Lung microvascular endothelial cell (primary cell): Measurements from ENCODE around the gene PLCD3. TPM values are rescaled to one million over a fixed set of nuclear protein-coding genes. Genes with fewer than 3 reads are reported as not detected.

Source experiments
- DNase-seq, 2 donors: peaks; one replicate each; pipeline versions ENCODE4 v3.0.0 to v3.0.0-alpha.2; 2010; ENCODE audit warnings: low read depth in 2 of 2
- total RNA-seq: library from RNA; depleted of rRNA; stranded (reverse); fragments of >200 nt; gene quantifications from 2 replicates; pipeline ENCODE4 v1.2.1, GENCODE V29; 2014

Gene PLCD3
- total RNA-seq, 1 donor from 2014 or later: 12.3 TPM

DNA sequence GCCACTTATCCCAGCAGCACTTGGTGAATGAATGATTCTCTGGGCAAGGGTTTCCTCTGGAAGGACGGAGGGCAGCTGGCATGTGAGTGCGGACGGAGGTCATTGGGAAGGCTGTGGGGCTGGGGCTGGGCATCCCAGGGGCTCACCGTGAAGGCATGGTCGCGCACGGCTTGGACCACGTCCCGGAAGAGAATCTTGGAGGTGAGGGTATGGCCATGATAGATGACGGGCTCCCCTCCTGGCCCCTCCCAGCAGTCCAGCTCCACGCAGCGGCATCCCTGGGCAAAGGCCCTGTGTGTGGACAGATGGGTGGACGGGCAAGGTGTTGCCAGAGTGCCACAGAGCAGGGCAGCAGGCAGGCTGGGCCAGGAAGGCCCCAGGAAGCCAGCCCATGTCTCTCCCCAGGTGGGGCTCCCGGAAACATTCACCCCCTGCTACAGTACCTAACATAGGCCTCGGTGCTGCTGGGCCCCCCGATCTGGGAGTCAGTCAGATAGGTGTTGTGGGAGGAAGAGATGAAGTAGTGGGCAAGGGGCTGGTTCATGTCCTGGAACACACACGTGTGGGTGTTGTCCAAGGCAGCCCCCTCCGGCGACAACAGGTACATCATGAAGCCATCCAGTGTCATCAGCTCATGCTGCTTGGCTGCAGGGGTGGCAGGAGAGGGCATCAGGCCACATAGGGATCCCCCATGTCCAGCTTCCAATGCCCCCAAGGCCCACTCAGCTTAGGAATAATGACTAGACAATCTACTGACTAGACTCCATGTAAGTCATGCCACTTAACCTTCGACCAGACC lies 14.3 kb downstream of the PLCD3 start:
- no peak for DNase-seq

DNA sequence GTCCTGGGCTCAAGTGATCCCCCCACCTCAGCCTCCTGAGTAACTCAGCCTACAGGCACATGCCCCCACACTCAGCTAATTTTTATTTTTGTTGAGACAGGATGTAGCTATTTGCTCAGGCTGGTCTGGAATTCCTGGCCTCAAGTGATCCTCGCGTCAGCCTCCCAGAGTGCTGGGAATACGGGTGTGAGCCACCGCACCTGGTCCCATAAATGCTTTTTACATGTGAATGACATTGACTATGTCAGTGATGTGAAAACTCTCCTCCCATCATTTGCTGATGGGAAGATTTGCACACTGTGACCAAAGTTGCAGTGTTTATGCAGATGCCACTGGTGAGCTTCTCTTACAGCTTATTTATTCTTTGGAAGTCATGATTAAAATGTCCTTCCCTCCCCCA lies 15.0 kb downstream of the PLCD3 start:
- DNase-seq: no peak

DNA sequence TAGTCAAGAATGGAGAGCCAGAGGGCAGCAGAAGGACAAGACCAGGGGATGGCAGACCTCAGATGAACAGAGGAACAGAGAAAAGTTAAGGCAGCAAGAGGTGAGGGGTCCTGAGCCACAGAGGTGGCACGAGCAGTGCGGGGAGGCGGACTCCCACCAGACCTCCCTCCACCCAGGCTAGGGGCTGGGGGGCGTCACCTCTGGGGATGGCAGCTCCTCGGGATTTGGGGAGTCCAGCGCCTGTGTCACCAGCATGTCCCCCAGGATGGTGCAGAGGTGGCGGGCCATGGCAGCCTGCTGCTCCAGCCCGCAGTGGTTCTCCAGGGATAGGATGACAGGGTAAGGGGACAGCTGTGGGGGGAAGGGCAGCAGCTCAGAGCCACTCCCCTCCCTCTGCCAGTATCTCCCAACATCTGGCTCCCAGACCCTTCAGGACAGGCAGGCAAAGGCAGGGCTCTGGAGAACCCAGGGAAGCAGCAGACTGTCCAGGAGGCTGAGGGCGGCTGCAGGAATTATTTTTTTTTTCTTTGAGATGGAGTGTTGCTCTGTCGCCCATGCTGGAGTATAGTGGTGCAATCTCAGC lies 15.8 kb downstream of the PLCD3 start:
- DNase-seq: no peak

DNA sequence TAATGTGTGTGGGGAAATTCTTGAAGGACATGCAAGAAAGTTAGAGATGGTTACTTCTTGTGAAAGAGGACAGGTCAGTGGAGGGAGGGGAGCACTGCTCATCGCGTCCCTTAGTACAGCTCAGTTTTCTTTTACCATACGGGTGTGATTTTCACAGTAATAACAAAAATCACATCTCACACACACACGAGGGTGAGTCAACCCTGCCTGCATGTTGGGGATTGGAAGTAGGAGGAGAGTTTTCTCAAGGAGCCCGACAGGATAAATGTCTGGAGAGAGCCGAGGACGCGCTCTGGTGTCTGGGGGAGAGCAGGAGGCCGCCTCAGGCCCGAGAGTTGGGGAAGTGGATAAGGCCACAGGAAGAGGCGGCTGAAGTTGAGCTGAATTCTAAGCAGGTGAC lies 16.4 kb downstream of the PLCD3 start:
- no peak for DNase-seq

DNA sequence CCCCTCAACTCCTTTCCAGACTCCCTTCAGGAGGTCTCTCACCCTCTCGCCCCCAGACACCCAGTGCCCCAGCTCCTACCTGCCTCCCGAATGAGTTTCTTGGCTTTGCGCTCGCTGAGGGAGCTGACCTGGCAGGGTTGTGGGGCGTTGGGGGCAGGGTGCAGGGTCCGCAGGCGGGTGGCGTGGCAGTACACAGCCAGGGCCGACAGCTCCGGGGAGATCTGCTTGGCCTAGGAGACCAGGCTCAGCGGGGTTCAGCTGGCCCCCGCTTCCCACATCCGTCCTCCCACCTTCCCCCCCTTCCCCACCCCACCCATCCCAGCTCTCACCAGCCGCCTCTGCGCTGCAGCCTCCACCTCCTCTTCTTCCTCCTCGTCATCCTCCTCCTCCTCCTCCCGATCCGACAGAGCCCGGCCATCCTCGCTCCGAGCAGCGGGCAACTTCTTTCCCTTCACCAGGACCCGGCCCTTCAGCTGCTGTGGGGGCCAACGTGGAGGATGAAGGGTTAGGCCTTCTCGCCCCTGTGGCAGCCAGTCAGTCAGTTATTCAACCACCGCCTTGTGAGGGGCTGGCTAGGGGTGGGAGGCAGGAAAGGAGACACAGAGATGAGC lies 17.2 kb downstream of the PLCD3 start:
- no peak for DNase-seq

DNA sequence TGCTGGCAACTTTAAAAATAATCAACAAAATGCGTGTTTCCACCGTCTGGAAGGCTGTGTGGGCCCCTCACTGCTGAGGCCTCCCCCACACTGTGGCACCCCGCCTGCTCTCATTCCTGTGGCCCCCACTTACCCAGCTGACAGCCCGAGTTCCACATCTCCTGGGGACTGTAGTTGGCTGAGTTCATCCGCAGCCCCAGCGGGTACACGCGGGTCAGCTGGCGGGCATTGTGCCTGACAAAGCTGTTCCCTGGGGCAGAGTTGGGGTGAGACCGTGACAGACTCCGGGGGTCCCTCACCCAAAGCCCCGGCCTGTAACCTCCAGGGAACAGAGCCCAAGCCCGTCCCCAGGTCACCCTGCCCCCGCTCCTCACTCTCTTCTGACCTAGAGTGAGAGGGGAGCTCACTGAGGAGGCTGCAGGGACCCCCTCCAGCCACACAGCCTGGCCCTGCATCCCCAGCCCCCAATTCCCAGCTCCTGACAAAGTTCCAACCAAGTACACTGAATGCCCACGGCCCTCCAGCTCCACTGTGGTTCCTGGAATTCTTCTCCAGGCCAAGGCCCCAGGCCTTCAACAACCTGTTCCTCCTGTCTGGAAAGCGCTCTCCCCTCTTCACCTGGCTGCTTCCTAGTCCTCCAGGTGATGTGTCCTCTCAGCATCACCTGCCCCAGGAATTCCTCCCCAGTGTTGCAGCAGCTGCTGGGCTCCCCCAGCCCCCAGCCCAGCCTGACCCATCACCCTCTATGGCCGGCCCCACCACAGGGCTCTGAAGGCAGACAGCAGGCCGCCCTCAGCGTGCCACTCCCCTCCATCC lies 18.0 kb downstream of the PLCD3 start:
- DNase-seq: no peak

DNA sequence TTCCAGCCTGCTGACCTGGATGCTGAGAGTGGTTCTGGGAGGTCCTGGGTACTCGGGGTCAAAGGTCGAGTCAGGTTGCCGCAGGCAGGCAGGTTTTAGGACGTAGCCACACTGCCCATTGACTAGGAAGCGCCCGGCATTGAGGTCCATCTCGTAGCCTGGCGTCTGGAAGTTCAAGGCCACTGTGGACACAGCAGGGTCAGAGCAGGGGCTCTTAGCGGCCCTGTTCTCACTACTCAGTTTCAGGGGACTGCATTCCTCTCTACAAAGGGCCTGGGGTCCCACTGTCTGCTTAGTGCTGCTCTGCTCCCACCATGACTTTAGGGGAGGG lies 18.9 kb downstream of the PLCD3 start:
- no peak for DNase-seq

DNA sequence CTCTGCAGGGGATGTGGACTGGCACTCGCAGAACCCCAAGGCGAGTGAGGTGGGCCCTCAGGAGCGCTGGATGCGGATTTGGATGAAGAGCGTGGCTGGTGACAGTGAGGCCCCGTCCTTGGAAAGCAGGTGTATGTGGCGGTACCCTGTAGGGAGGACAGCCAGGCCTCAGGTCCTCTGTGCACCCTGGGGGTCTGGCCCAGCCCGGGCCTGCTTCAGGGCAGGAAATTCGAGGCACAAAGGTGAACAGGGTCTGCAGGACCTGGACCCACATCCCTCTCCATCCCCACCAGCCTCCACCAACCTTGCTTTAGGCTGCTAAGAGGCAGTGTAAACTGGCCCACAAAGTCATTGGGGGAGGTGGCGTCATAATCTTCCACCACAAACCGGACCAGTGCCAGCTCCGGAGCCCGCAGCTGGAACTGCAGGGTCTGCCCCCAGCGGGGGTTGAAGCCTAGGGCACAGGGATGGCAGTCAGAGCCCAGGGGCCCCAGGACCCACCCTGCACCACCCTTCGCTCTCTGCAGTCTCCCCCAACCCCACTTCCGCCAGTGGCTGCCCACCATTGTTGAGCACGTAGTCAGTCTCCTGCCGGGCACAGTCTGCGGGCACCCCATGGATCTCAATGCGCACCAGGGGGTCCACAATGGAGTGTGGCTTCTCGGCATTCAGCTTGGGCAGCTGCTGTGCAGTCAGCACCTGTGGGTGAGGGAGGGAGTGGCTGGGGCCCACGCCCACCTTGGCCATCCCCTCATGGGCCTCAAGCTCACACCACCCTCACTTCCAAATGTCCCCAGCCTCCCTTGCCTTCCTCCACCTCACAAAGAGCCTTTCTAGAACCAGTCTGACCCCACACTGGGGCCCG lies 19.5 kb downstream of the PLCD3 start:
- DNase-seq: no peak

DNA sequence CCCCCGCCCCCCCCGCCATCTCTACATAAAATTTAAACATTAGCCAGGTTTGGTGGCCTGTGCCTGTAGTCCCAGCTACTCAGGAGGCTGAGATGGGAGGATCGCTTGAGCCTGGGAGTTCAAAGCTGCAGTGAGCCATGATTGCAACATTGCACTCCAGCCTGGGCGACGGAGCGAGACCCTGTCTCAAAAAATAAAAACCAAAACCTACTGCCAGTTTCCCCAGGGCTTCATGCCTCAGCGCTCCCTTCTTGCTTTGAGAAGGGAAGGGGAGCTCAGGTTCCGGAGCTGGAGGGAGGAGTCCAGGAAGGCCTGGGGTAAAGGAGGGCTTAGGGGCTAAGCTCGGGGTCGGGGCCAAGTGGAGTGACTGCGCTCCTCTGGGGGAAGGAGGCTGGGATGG lies 20.5 kb downstream of the PLCD3 start:
- no peak for DNase-seq

DNA sequence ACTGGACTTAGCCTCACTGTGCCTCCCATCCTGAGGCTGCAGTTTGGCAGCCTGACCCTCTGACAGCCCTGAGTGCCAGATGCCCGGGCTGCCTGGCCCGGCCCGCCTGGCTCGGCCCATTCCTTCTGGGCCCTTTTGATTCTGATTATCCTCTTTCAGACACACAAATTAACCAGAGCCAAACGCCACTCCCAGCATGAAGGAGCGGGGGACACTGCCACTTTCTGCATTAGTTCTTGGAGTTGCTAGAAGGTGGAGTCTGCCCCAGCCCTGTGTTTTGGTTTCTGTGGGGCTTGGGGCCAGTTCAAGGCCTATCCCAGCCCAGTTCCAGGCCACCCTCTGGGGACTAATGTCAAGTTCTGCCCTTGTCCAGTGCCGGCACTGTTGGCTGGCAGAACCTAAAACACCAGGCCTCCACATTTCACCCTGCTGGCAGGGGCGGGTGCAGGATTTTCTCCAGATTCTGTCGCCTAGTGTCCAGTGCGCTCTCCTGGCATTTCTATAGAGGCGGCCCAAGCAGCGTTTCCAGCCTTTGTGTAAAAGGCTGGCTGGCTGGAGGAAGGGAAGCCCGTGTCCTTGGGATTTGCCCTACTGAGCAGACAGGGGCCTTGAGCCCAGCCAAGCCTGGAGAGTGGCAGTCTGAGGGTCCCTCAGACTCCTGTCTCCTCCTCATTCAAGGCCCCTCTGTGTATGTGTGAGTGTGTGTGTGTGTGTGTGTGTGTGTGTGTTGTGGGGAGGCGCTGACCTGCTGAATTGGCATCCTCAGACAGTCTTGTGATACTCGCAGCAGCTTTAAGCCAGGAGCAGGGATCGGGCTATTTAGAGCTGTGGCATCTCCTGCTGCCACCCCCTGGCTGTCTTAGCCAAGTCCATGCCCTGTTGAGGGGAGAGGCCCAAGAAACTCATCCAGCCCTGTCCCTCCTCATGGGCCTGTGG lies 21.4 kb downstream of the PLCD3 start:
- DNase-seq: no peak

DNA sequence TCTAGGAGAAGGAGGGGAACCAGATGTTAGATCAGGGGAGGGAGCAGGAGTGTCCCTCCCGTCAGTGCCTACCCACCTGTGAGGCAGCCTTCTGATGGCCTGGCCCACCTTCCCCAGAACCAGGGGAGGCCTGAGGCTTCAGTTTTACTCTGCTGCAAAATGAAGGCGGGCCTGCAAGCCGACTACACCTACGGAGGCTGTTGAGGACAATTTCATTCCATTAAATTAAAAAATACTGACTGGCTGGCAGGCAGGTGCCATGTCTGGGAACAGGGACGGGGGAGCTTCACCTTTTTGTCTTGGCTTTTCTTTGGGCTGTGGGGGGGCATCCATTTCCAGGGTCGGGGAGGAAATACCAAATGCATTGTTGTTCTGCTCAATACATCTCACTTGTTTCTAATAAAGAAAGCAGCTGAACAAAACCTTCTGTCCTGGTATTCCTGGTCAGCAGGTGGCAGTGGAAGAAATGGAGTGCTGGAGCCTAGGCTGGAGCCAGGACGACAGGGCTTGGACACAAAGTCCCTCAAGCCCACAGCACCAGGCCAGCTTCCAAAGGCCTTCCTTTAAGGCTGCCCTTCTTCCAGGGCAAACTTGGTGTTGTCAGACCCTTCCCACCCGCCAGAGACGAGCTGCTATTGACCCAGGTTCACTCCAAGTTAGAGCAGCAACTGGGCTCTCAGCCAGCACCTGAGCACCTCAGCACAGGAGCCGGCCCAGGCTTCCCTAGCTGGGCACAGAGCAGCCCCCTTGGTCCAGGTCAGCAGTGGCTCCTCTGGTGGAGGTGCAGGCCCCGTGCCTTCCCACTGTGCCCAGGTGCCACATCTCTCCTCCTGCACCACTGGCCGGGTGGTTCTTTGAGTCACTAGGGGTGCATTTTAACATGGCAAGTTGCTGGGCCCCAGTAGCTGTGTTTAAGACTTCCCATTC lies 23.5 kb downstream of the PLCD3 start:
- DNase-seq: peak; percentile 33 to 67

DNA sequence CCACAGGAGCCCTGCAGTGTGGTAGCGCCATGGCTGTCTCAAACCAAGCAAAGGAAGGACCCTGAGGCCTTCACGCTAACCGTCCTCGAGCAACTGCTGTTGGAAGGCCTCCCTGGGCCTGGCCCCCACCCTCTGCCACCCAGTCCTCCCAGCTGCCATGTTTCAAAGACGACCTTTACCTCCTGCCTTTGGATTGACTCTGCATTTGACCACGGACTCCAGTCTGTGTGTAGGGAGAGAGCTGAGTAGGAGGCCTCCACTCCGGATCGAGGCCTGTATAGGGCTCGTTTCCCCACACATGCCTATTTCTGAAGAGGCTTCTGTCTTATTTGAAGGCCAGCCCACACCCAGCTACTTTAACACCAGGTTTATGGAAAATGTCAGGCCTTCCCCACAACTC lies 24.3 kb downstream of the PLCD3 start:
- no peak for DNase-seq

DNA sequence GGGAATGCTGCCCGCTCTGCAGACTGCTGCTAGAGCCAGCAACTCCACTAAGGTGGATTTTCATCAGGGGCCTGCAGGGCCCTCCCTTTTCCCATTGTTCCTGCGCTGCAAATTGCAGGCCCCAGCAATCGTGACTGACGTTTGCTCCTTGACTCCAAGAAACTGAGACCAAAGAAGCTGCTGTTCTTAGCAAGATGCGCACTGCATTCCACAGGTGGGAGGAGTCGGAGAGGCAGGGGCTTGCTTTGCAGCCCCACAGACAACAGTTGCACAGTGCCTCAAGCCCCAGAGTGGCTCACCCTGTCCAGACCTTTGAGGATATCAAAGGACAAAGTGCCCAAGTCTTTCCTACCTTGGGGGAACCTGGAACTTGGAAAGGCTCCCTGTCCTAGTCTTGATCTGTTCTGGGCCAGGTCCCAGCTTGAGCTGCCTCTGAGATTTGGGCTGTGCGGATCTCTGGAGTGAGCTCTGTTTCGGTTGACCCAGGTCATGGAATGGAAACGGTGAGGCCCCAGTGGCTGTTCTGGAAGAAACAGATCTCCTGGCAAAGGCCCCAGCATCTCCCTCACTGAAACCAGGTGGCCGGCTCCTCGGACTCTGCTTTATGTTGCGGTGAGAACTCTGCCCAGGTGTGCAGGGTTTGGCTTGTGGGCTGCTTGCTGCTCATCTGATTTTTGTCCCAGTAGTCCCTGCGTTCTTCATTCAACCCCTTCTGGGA lies 24.9 kb downstream of the PLCD3 start:
- DNase-seq: no peak

DNA sequence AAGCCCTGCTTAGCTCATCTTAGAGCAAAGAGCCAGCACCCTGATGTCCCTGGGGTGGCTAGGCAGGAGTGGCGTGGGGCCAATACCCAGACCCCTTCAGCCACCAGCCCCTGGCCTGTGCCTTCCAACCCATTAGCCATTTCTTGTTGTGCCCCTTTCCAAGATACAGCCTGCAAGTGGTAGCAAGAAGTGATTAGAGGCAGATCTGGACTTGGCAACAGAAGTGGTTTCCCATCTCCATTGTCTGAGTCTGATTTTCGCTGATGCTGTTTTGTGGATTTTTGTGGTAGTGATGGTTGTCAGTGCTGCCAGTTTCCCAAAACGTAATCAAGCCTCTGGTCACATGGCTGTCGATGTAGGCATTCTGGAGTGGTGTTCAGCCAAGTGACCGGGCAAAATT lies 25.7 kb downstream of the PLCD3 start:
- no peak for DNase-seq

DNA sequence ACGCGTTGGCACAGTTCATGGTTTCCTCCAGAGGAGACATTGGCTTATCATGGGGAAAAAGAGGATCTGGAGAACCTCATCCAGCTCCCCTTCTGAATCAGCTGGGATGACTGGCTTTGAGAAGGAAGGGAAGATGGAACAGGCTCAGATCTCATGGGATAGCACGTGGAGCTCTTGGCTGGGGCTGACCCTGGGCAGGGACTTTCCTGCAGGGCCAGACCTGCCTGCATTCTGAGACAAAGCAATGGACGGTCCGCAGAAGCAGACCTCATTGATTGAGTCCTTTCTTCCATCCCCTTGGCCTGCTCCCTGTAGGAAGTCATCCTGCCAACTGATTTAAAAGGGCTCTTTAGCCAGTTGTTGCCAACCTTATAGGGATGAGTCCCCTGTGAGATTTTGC lies 26.2 kb downstream of the PLCD3 start:
- no peak for DNase-seq

DNA sequence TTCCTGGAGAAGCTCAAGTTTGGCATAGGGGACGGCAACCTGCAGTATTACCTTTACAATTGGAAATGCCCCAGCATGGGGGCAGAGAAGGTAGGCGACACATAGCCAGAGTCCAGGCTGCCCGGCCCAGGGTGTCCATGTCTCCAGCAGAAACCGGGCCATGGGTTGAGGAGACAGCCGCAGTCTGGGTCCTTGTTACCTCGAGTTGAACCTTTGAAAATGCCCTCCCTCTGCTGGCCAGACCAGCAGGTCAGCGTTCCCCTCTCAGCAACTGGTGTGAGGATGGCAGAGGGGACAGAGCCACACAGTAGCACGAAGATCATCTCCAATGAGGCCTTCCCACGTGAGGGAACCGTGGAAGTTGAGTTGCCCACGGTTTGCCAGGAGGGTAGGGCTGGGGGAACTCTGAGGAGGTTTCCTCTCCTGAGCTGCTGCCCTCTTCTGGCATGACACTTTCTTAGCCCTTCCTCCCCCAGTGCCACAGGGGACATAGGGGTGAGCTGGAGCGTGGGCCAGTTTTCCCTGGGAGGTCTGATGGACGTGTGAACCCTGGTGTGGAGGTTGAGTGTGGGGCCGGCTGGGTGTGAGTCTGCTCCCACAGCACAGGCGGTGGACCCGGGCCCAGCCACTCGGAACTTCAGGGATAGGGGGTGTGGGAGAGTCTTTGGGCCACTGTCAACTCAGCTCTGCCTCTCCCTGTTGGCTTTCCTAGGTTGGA lies 27.2 kb downstream of the PLCD3 start:
- DNase-seq: no peak

DNA sequence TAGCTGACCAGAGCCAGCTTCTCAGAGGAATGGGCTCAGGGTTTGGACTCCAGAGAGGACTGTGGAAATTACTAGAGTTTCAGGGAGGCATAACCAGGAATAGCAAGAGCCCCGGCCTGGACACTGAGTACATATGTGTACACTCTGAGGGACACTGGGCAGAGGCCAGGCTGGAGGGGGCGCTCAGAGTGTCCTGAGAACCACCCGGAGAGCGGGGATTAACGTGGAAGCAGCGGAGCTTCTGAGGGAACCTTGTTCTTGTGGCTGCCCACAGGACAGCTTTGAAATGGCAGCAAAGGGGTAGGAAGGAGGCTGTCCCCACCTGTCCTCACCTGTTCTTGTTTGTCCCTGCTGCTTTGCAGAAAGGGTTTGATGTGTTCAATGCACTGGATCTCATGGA lies 27.8 kb downstream of the PLCD3 start:
- DNase-seq: no peak

DNA sequence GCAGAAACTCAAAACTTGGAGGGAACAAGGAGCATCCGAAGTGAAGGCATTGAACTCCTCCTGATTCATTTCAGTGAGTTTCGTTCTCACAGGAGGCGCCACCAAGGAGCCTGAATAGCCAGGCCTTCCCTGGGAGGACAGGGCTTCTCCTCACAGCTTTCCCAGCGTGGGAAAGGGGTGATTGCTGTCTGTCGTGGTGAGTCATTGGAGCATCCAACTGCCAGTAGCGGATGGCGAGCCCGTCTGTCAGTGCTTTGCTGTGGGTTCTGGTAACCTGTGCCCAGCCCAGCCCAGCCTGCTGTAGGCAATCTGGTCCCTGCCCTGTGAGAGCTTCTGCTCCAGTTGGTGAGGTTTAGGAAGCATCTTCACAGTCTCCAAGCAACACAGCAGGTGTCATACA lies 28.3 kb downstream of the PLCD3 start:
- no peak for DNase-seq
